GM19351 (cell line): ENCODE results near the gene MRPL48.

Experiments
- ATAC-seq: cut with Tn5 transposase; IDR thresholded peaks from one replicate; pipeline ENCODE4 v1.9.1; 2021; ENCODE audit warnings: mild to moderate bottlenecking, moderate library complexity; ENCODE audit not compliant: unreplicated experiment

Gene MRPL48

DNA sequence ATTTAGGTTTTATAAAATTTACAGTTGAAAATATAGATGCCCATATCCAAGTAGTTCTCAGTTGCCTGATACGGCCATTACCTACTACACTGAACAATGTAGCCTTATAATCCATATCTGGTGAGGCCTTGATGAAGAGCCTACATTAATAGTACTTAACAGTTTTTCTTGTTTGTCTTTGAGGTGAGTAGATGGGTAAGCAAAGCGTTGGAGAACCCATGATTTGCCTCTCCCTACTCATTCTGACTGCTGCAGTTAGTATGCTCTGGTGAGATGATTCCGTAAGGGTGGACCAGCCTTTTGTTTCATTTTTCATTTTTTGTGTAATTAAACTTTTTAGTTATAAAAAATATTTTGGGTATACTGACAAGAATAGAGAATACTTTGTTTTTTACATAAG, 100.6 kb downstream of the MRPL48 start:
- ATAC-seq: no peak

DNA sequence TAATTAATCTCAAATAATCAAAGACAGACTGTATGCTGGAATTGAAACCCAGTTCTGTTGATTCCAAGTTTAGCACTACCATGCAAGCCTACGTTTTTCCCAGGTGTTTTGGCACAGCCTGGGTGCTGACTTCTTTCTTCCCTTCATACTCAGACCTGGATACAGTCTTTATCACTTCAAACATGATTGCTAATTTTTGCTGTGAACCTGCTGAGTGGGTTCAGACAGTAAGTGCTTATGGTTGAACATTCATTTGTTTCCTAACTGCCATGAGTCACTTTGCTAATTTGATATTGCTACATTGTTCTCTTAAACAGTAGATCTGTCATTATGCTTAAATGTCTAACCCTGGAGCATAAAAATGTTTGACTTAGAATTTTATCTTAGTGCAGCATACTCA, 101.3 kb downstream of the MRPL48 start:
- no peak for ATAC-seq

DNA sequence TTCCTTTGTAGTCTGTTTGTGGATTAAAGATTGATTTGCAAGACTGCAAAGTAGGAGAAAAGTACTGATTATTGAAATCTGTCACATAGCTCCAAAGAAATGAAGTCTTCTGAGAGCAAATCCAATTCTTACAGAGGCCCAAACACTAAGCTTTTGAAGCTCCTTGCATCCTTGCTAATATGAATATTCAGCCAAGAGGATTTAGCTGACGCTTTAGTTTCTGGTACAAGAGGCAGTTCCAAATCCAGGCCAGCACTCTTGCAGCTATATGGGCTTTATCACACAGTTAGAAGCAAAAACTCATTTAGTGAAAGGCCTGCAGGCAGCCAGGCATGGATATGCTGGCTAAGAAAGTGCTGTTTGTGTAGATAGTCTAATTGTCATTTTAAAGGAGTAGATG, 101.9 kb downstream of the MRPL48 start:
- no peak for ATAC-seq

DNA sequence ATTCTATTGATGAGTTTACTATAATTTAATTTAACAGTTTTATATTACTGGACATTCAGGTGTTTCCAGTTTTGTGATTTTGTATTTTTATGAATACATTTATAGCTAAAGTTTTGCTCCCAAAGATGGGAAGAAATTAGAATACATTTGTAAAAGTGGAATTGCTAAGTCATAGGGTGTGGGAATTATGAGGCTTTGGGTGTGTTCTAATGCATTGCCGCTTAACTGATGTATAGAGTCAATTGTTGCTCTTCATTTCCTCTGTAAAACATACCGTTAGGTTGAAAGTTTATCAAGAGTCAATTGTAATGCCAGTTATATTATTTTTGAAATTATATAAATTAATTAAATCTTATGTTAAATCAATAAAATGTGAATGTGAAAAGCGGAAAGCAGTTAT, 105.4 kb downstream of the MRPL48 start:
- ATAC-seq: no peak

DNA sequence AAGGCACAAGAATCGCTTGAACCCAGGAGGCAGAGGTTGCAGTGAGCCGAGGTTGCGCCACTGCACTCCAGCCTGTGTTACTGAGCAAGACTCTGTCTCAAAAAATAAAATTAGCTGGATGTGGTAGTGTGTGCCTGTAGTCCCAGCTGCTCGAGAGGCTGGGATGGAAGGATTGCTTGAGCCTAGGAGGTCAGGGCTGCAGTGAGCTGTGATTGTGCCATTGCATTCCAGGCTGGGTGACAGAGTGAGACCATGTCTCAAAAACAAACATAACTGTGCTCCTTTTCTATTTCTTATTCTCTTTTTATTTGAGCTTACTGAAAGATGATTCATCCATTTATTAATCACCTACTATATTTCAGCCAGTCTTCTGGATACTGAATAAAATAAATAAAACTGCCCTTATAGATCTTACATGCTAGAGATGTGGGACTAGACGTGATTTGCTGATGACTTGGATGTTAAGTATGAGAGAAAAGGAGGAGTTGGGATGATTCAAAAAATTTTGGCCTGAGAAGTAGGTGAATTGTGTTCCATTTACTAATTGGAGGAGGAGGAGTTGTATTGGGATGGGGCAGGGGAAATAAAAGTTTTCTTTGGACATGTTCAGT, 107.2 kb downstream of the MRPL48 start:
- no peak for ATAC-seq

DNA sequence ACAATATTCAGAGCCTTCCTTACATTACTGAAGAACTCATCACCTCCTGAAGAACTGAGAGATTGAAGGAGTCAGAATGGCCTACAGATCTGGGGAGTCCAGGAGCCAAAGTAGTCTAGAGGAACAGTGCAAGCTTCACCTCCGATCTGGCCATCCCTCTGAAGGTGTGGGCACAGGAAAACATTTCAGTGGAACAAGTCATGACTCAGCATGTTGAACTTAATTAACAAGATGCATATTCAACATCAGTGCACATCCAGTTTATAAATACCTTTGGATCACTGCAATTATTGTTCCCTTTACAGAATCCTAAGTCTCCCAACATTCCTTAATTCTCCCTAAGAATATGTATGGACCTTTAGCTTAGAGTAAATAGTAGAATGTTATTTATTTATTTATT, 114.6 kb downstream of the MRPL48 start:
- ATAC-seq: no peak

DNA sequence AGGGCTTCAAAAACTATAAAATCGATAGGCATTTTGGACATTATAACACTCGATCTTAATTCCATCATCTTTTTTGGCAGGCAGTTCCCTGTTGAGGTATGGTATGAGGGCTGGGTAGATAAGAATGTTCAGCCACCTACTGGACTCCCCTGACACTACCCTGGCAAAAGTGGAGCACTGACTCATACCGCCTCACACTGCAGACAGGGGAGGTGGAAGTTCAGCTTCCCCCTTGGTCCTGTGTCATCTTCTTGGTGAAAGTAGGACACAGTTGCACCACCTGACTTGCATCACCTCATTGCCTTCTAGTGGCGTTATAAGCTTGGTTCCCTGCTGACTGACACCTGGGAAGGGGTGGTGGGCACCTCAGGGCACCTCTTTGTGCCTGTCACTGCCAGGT, 119.5 kb downstream of the MRPL48 start:
- no peak for ATAC-seq

DNA sequence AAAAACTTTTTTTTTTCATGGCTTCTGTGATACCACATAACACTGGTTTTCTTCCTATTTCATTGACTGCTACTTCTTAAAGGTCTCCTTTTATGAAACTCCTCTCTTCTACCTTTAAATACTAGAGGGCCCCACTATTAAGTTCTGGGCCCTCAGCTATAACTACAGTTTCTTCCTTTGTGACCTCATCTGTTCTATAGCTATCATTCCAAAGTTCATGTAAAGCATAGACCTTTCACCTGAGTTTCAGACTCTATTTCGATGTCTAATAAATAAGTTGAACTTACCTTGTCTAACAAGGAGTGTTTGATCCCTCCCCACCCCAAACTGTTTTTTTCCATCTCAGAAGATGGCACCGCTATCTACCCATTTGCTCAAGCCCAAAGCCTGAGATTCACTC, 124.4 kb downstream of the MRPL48 start:
- no peak for ATAC-seq

DNA sequence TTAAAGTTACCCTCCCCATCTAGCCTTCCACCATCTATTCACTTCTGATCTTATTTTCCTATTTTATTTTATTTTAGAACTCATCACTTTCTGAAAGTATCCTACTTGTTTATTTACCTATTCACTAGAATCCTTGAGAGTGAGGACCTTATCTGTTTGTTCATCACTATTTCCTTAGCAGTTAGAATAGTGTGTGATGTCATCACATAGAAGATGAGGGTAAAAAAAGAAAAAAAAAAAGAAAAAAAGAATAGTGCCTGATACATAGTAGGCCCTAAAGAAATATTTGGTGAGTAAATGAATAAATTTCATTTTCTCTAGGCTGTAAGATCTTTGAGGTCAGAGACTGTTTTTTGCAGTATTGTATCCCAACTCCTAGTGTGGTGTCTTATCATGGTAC, 125.8 kb downstream of the MRPL48 start:
- ATAC-seq: no peak

DNA sequence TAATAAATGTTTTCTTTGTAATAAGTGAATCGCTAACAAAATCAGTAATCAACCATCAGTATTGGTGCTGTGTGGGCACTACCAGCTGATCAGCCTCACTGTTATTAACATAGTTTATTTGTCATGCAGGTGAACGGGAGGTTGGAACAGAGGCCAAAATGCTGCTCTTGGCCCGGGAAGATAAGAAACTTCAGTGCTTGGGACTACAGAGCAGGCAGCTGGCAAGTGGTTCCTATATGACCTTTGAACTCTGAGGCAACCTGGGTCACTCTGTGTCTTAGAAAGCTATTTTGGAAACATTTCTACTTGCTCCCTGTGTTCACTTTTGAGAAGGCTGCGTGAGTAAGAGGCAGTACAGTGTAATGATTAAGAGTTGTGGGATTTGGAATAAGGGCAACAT, 126.6 kb downstream of the MRPL48 start:
- ATAC-seq: no peak
